ENCODE data around the gene ARL8A.

GRCh38 chr1:202093858-202094257 lies 50.7 kb downstream of the ARL8A start:
- TF ChIP-seq CTCF (IDR thresholded peaks at IDR 0.05; ENCODE audit: low read length) (no peak), EZH2phosphoT487 (IDR thresholded peaks at IDR 0.05; ENCODE audit: low read length) (no peak)
